ENCODE data around the gene CAMTA1.

DNA sequence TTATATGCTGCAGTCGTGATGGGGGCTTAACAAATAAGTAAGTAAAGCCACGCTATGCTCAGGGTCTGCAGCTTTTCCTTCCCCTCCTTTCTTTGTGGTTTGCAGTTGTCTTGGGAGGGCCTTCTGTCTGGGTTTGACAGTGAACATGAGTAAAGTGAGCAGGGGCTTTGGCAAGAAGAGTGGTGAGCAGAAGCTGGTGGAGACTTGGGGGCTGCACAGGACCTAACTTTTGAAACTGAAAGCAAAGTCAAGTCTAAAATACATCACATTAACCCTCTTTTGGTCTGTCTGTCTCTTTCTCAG is 617.2 kb downstream of the CAMTA1 start:
- TF ChIP-seq CTCF (IDR thresholded peaks at IDR 0.05) (no peak), POLR2A (IDR thresholded peaks at IDR 0.05) (no peak), POLR2AphosphoS5 (IDR thresholded peaks at IDR 0.05) (no peak), EP300 (IDR thresholded peaks at IDR 0.05) (no peak)

Data from upper lobe of left lung (tissue), 4 donors.